BLaER1 treated with 17β-estradiol and CSF1 and Interleukin-3, amounts not matched to agents 10 nM and 100 nM (cell line): Measurements from ENCODE around the gene MX2.

Source experiments
- H3K27ac ChIP-seq, 11 experiments: shearing (Covaris generic); formaldehyde crosslinking; 2 replicates each; pipeline ENCODE4 v1.8.1; 2022
- H3K27me3 ChIP-seq, 11 experiments: shearing (Covaris generic); formaldehyde crosslinking; 2 replicates each; pipeline ENCODE4 v1.8.1; 2022
- H3K36me3 ChIP-seq, 11 experiments: shearing (Covaris generic); formaldehyde crosslinking; 2 replicates each; pipeline ENCODE4 v1.8.1; 2022
- H3K4me1 ChIP-seq, 10 experiments: shearing (Covaris generic); formaldehyde crosslinking; 2 replicates each; pipeline ENCODE4 v1.8.1; 2022
- H3K4me2 ChIP-seq, 11 experiments: shearing (Covaris generic); formaldehyde crosslinking; 2 replicates each; pipeline ENCODE4 v1.8.1; 2022
- H3K4me3 ChIP-seq, 10 experiments: shearing (Covaris generic); formaldehyde crosslinking; 2 replicates each; pipeline ENCODE4 v1.8.1; 2022
- H3K9ac ChIP-seq, 11 experiments: shearing (Covaris generic); formaldehyde crosslinking; 2 replicates each; pipeline ENCODE4 v1.8.1; 2022
- H3K9me3 ChIP-seq, 11 experiments: shearing (Covaris generic); formaldehyde crosslinking; replicated peaks in 1 of 11; 2 replicates each; pipeline ENCODE4 v1.8.1; 2022
- H4K20me1 ChIP-seq, 11 experiments: shearing (Covaris generic); formaldehyde crosslinking; 2 replicates each; pipeline ENCODE4 v1.8.1; 2022
- Cebpa-rat ChIP-seq, 11 experiments: shearing (Covaris generic); IDR thresholded peaks; 2 replicates each; pipeline ENCODE4 v1.8.1; 2022

MX2 gene

DNA sequence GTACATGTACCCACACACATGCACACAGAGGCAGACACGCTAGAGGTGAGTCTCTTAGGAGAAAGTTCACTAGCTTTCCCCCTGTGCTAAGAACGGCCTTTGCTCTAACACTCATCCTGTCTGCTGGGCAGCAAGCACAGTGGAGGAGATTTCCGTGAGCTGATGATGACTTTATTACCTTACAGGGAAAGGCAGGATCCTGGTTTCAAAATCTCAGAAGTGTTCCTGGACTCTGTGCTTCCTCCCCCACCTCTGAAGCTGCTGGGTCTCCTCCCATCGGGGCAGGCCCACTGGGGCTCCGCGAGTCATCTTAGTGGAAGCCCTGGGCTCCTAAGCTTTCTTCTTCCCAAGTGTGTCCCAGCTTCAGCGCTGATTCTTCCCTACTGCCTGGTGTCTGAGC is 42.6 kb upstream of the MX2 start:
- peak overlapping the region in 1 of 11 experiments; percentile 12; a peak in 1 of 22 replicates for H3K4me2 ChIP-seq
- peaks cover 10 to 48% (median 31%) of the 10 kb centered on the region in 10 experiments; a peak in 19 of 20 replicates for H3K4me1 ChIP-seq
- no peaks in the 10 kb centered on the region for H3K36me3 ChIP-seq
- TF ChIP-seq Cebpa-rat (IDR thresholded peaks at IDR 0.05) = no peak
- H4K20me1 ChIP-seq = no peaks in the 10 kb centered on the region
- peaks cover 24 to 37% (median 31%) of the 10 kb centered on the region in 11 experiments for H3K27me3 ChIP-seq
- peaks cover 0 to 18% (median 0%) of the 10 kb centered on the region in 11 experiments; a peak in 4 of 22 replicates for H3K9me3 ChIP-seq
- H3K27ac ChIP-seq = no peak overlapping the region
- H3K9ac ChIP-seq = no peak overlapping the region
- H3K4me3 ChIP-seq = no peak overlapping the region

DNA sequence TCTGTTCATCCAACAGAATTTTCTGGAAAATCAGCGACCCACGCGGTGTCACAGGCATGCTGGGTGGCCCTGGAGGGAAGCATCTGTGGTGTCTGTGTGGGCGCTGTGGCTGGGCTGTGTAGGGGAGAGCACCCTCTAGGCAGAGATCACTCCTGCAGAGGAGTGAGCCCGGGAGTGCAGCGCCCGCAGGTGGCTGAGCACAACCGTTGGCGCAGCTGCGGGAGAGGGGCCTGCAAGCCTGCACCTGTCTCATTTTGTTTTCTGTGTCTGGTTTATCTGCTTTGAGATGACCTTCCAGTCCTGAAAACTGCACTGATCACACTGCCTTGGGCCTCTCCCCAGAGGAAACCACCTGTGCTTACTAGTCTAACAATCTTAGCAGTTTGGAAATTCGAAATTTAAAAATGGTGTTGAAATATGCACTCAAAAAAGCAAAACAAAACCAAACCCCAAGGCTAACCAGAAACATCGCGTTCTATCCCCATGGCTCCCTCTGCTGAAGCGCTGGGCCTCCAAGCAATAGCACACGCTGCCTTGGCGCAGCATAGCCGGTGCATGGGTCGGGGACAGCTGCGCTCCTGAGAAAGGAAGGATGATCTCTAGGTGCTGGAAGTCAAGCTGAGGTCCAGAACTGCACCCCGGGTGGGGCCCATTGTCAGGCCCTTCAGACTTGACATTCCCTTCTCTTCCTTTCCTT is 40.5 kb upstream of the MX2 start:
- H3K4me2 ChIP-seq = peak overlapping the region in 10 of 11 experiments; percentile 33 to 84 (median 76); a peak in 20 of 22 replicates
- H3K27me3 ChIP-seq = peaks cover 14 to 24% (median 21%) of the 10 kb centered on the region in 11 experiments
- peak overlapping the region in 3 of 11 experiments; percentile 28 to 70 (median 48); a peak in 5 of 22 replicates for H3K27ac ChIP-seq
- TF ChIP-seq Cebpa-rat (IDR thresholded peaks at IDR 0.05) = no peak
- H3K9ac ChIP-seq = peak overlapping the region in 3 of 11 experiments; percentile 2 to 45 (median 10); a peak in 3 of 22 replicates
- no peak overlapping the region for H3K4me3 ChIP-seq
- H3K9me3 ChIP-seq = peaks cover 0 to 12% (median 0%) of the 10 kb centered on the region in 11 experiments; a peak in 4 of 22 replicates
- no peaks in the 10 kb centered on the region for H3K36me3 ChIP-seq
- no peaks in the 10 kb centered on the region for H4K20me1 ChIP-seq
- peaks cover 10 to 56% (median 37%) of the 10 kb centered on the region in 10 experiments; a peak in 19 of 20 replicates for H3K4me1 ChIP-seq

DNA sequence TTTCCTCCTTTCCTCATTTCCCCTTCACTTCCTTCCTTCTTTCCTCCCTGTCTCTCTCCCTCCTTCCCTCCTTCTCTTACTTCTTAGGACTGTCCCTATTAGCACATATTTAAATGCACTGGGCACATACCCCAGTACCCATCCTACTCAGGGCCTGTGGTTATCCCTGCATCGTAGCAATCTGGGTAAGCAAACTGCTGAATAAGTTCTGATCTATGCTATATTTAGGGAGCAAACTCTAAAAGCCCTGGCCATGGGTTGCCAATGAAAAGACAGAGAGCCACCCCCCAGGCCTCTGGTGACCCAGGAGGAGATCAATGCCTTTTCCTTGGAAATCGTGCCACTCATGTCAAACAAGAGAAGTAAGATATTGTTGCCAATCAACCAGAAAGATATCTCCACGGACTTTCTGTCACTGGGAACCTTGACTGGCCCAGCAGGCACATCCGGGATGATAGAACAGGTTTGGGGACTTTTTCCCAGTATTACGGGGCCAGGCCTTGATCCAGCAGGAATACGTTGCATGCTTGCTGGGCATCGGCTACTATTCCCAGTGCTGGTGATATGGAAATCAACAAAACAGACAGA is 39.8 kb upstream of the MX2 start:
- peaks cover 0 to 6% (median 0%) of the 10 kb centered on the region in 11 experiments; a peak in 4 of 22 replicates for H3K9me3 ChIP-seq
- no peak overlapping the region for H3K4me3 ChIP-seq
- H3K4me2 ChIP-seq = peak overlapping the region in 10 of 11 experiments; percentile 33 to 84 (median 76); a peak in 18 of 22 replicates
- no peaks in the 10 kb centered on the region for H4K20me1 ChIP-seq
- H3K27me3 ChIP-seq = peaks cover 7 to 18% (median 14%) of the 10 kb centered on the region in 11 experiments
- no peaks in the 10 kb centered on the region for H3K36me3 ChIP-seq
- peaks cover 10 to 59% (median 42%) of the 10 kb centered on the region in 10 experiments; a peak in 19 of 20 replicates for H3K4me1 ChIP-seq
- TF ChIP-seq Cebpa-rat (IDR thresholded peaks at IDR 0.05) = no peak
- peak overlapping the region in 4 of 11 experiments; percentile 25 to 70 (median 38); a peak in 7 of 22 replicates for H3K27ac ChIP-seq
- H3K9ac ChIP-seq = peak overlapping the region in 2 of 11 experiments; percentile 10 to 45; a peak in 3 of 22 replicates

GRCh38 chr21:41322496-41323382 is 39.1 kb upstream of the MX2 start:
- Histone ChIP-seq H3K36me3 (no peaks in the 10 kb centered on the region), H3K27me3 (peaks cover under 1 to 11% (median 7%) of the 10 kb centered on the region in 11 experiments; a peak in 18 of 22 replicates)

DNA sequence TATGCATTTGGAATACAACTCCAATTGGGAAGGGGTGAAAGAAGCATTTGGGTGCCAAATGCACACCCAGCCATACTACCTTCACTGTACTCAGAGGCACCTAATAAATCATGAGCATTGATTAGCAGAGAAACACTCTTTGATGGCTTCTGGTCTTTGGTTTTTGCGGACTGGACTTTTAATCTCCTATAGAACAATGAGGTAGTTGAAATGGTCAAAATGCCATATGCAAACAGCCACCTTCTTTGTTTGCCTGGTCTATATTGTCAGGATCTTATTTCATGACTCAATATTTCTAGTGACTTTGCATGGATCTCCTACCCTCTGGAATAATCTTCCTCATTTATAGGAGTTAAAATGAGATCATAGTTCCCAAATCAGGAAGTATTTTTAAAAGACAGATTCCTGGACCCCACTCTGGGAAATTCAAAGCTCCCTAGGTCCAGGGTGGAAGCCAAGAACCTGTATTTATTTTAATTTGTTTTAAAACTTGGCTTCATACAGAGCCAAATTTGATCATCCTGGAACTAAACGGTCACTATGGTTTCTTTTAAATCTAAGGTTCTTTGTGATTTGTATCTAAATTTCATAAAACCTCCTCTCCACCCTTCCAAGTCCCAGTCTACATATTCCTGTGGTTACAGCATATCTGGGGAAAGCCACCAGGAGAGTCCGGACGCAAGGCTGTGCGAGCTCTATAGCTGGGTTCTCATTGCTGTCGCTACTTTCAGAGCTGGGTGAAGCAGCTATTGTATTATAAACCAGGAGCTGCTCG is 36.5 kb upstream of the MX2 start:
- TF ChIP-seq Cebpa-rat (IDR thresholded peaks at IDR 0.05) = no peak
- no peaks in the 10 kb centered on the region for H3K36me3 ChIP-seq
- H3K9me3 ChIP-seq = no peaks in the 10 kb centered on the region
- H3K4me1 ChIP-seq = peaks cover 10 to 50% (median 41%) of the 10 kb centered on the region in 10 experiments; a peak in 18 of 20 replicates
- H3K27ac ChIP-seq = no peak overlapping the region
- no peak overlapping the region for H3K4me3 ChIP-seq
- H4K20me1 ChIP-seq = no peaks in the 10 kb centered on the region
- H3K9ac ChIP-seq = no peak overlapping the region
- peak overlapping the region in 2 of 11 experiments; percentile 43 to 56; a peak in 1 of 22 replicates for H3K4me2 ChIP-seq
- no peaks in the 10 kb centered on the region for H3K27me3 ChIP-seq

More at GRCh38 chr21:41322496-41323382, 39.1 kb upstream of the MX2 start:
- Histone ChIP-seq H3K27ac (peak overlapping the region in 3 of 11 experiments; percentile 28 to 70 (median 48); a peak in 2 of 22 replicates), H3K9ac (no peak overlapping the region), H3K9me3 (no peaks in the 10 kb centered on the region), H3K4me2 (peak overlapping the region in 6 of 11 experiments; percentile 75 to 84 (median 80); a peak in 13 of 22 replicates), H4K20me1 (no peaks in the 10 kb centered on the region), H3K4me3 (no peak overlapping the region), H3K4me1 (peaks cover 10 to 58% (median 42%) of the 10 kb centered on the region in 10 experiments; a peak in 18 of 20 replicates)
- TF ChIP-seq Cebpa-rat (IDR thresholded peaks at IDR 0.05) = no peak

- no peak overlapping the region for H3K4me3 ChIP-seq
- TF ChIP-seq Cebpa-rat (IDR thresholded peaks at IDR 0.05) = no peak
- H3K27ac ChIP-seq = peak overlapping the region in 1 of 11 experiments; percentile 9; a peak in 1 of 22 replicates
- H3K9me3 ChIP-seq = no peaks in the 10 kb centered on the region
- peaks cover 3 to 38% (median 29%) of the 10 kb centered on the region in 10 experiments; a peak in 18 of 20 replicates for H3K4me1 ChIP-seq
- no peak overlapping the region for H3K9ac ChIP-seq
- peak overlapping the region in 9 of 11 experiments; percentile 17 to 73 (median 56); a peak in 15 of 22 replicates for H3K4me2 ChIP-seq
- no peaks in the 10 kb centered on the region for H3K27me3 ChIP-seq
- no peaks in the 10 kb centered on the region for H4K20me1 ChIP-seq
- no peaks in the 10 kb centered on the region for H3K36me3 ChIP-seq
Measured at GRCh38 chr21:41326414-41327080, 35.3 kb upstream of the MX2 start.

DNA sequence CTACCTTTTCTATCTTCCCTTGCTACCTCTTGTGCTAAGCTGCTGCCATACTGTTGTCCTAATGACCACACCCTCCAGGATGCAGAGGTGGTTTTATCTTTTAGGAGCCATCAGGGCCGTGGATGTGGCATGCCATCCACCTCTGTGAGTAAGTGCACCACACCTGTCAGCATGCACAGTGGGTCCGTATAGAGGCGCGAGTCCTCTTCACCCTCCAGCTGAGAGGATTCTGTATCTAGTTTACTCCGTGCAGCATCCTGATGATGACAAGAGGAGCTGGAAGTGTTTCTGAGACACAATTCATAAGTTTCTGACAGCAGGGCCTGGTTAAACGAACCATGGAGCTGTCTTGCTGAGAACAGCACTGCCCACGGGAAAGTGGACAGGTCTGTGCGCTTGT is 34.1 kb upstream of the MX2 start:
- Histone ChIP-seq H3K9me3 (no peaks in the 10 kb centered on the region), H3K36me3 (no peaks in the 10 kb centered on the region), H3K27ac (no peak overlapping the region), H3K27me3 (no peaks in the 10 kb centered on the region), H3K4me3 (no peak overlapping the region), H3K4me2 (no peak overlapping the region), H4K20me1 (no peaks in the 10 kb centered on the region), H3K9ac (no peak overlapping the region), H3K4me1 (peaks cover 0 to 26% (median 17%) of the 10 kb centered on the region in 10 experiments; a peak in 15 of 20 replicates)
- TF ChIP-seq Cebpa-rat (IDR thresholded peaks at IDR 0.05) = no peak
